ENCODE measurements around the gene TXNRD1.
"Not testable (repeated sequence)": the region's sequence is repeated elsewhere in the genome, so short reads cannot be mapped to it uniquely, and the experiment has no call there.

The TXNRD1 gene

GRCh38 chr12:104291867-104292524 is 76.4 kb downstream of the TXNRD1 start:
- Histone ChIP-seq H3K9ac (ENCODE audit: low read length) (no peak overlapping the region), H2BK12ac (ENCODE audit: low read length) (no peak overlapping the region), H2BK5ac (ENCODE audit: low read depth, low read length, poor library complexity) (no peak overlapping the region), H4K8ac (ENCODE audit: low read depth, low read length) (no peak overlapping the region), H3K27ac (ENCODE audit: low read depth, low read length) (no peak overlapping the region), H3K23ac (ENCODE audit: low read length) (no peak overlapping the region), H3K14ac (ENCODE audit: low read length) (no peak overlapping the region), H3K36me3 (ENCODE audit: control insufficient read depth in 1 of 2, insufficient read depth in 2 of 2, low read length in 2 of 2) (peaks cover 11 to 16% of the 10 kb centered on the region in 2 experiments), H4K12ac (ENCODE audit: low read depth, low read length) (no peak overlapping the region), H3K27me3 (ENCODE audit: insufficient read depth, low read length) (no peaks in the 10 kb centered on the region), H3K4me2 (ENCODE audit: low read length) (no peak overlapping the region), H3K4me1 (ENCODE audit: control insufficient read depth in 1 of 2, insufficient read depth in 2 of 2, low read length in 2 of 2) (peaks cover 2 to 9% of the 10 kb centered on the region in 2 experiments), H2BK120ac (ENCODE audit: insufficient read depth, low read length, poor library complexity) (no peak overlapping the region), H3K4me3 (ENCODE audit: low read depth, low read length) (no peak overlapping the region), H2AK5ac (ENCODE audit: low read length) (no peak overlapping the region), H4K91ac (ENCODE audit: low read depth, low read length) (no peak overlapping the region), H3K18ac (ENCODE audit: low read length) (no peak overlapping the region), H2AFZ (ENCODE audit: insufficient read depth, low read length, poor library complexity) (no peak overlapping the region), H3K79me2 (ENCODE audit: control insufficient read depth, insufficient read depth, low read length, poor library complexity) (peaks cover 1% of the 10 kb centered on the region), H3K4ac (ENCODE audit: low read depth, low read length) (peak overlapping the region; percentile 16), H3K9me3 (ENCODE audit: insufficient read depth, low read depth, low read length) (no peaks in the 10 kb centered on the region), H3K79me1 (ENCODE audit: low read length) (peaks cover 3% of the 10 kb centered on the region)
- no CpG with 5 or more reads among the region's 5 CpGs for WGBS (ENCODE audit: extremely low coverage, insufficient coverage, insufficient read length)
- DNase-seq: no peak

- H3K4me2 ChIP-seq (ENCODE audit: low read length): no peak overlapping the region
- H3K23ac ChIP-seq (ENCODE audit: low read length): no peak overlapping the region
- no CpG with 5 or more reads among the region's 12 CpGs for WGBS (ENCODE audit: extremely low coverage, insufficient coverage, insufficient read length)
- H3K79me2 ChIP-seq (ENCODE audit: control insufficient read depth, insufficient read depth, low read length, poor library complexity): peaks cover 2% of the 10 kb centered on the region
- peak; percentile 8 to 39 for DNase-seq
- no peak overlapping the region for H2BK5ac ChIP-seq (ENCODE audit: low read depth, low read length, poor library complexity)
- H4K12ac ChIP-seq (ENCODE audit: low read depth, low read length): no peak overlapping the region
- peaks cover 11 to 19% of the 10 kb centered on the region in 2 experiments for H3K36me3 ChIP-seq (ENCODE audit: control insufficient read depth in 1 of 2, insufficient read depth in 2 of 2, low read length in 2 of 2)
- no peak overlapping the region for H3K18ac ChIP-seq (ENCODE audit: low read length)
- no peaks in the 10 kb centered on the region for H3K79me1 ChIP-seq (ENCODE audit: low read length)
- H4K8ac ChIP-seq (ENCODE audit: low read depth, low read length): no peak overlapping the region
- H2AFZ ChIP-seq (ENCODE audit: insufficient read depth, low read length, poor library complexity): no peak overlapping the region
- H2BK120ac ChIP-seq (ENCODE audit: insufficient read depth, low read length, poor library complexity): no peak overlapping the region
- no peak overlapping the region for H2BK12ac ChIP-seq (ENCODE audit: low read length)
- H3K27ac ChIP-seq (ENCODE audit: low read depth, low read length): no peak overlapping the region
- H2AK5ac ChIP-seq (ENCODE audit: low read length): no peak overlapping the region
- no peak overlapping the region for H3K4me3 ChIP-seq (ENCODE audit: low read depth, low read length)
- peaks cover 2 to 9% of the 10 kb centered on the region in 2 experiments for H3K4me1 ChIP-seq (ENCODE audit: control insufficient read depth in 1 of 2, insufficient read depth in 2 of 2, low read length in 2 of 2)
- H3K14ac ChIP-seq (ENCODE audit: low read length): no peak overlapping the region
- no peak overlapping the region for H4K91ac ChIP-seq (ENCODE audit: low read depth, low read length)
- no peaks in the 10 kb centered on the region for H3K27me3 ChIP-seq (ENCODE audit: insufficient read depth, low read length)
- no peak overlapping the region for H3K9ac ChIP-seq (ENCODE audit: low read length)
- no peaks in the 10 kb centered on the region for H3K9me3 ChIP-seq (ENCODE audit: insufficient read depth, low read depth, low read length)
- no peak overlapping the region for H3K4ac ChIP-seq (ENCODE audit: low read depth, low read length)
Measured at GRCh38 chr12:104292872-104293794, 77.6 kb downstream of the TXNRD1 start.

- H3K27ac ChIP-seq (ENCODE audit: low read depth, low read length); H3K4me2 ChIP-seq (ENCODE audit: low read length): not testable (repeated sequence)
- no CpG with 5 or more reads among the region's 17 CpGs for WGBS (ENCODE audit: extremely low coverage, insufficient coverage, insufficient read length)
Measured at GRCh38 chr12:104294158-104294859, 78.7 kb downstream of the TXNRD1 start.

GRCh38 chr12:104294927-104295668 is 79.5 kb downstream of the TXNRD1 start:
- Histone ChIP-seq H2AK5ac (ENCODE audit: low read length) (no peak overlapping the region), H3K27me3 (ENCODE audit: insufficient read depth, low read length) (no peaks in the 10 kb centered on the region), H2BK5ac (ENCODE audit: low read depth, low read length, poor library complexity) (no peak overlapping the region), H3K27ac (ENCODE audit: low read depth, low read length) (peak overlapping the region; percentile 9), H3K4me2 (ENCODE audit: low read length) (peak overlapping the region; percentile 0), H3K79me2 (ENCODE audit: control insufficient read depth, insufficient read depth, low read length, poor library complexity) (peaks cover 2% of the 10 kb centered on the region), H3K4ac (ENCODE audit: low read depth, low read length) (peak overlapping the region; percentile 69), H3K79me1 (ENCODE audit: low read length) (no peaks in the 10 kb centered on the region), H2BK120ac (ENCODE audit: insufficient read depth, low read length, poor library complexity) (no peak overlapping the region), H3K23ac (ENCODE audit: low read length) (no peak overlapping the region), H4K12ac (ENCODE audit: low read depth, low read length) (no peak overlapping the region), H3K4me3 (ENCODE audit: low read depth, low read length) (no peak overlapping the region), H4K91ac (ENCODE audit: low read depth, low read length) (no peak overlapping the region), H3K36me3 (ENCODE audit: control insufficient read depth in 1 of 2, insufficient read depth in 2 of 2, low read length in 2 of 2) (peaks cover 11 to 16% of the 10 kb centered on the region in 2 experiments), H3K4me1 (ENCODE audit: control insufficient read depth in 1 of 2, insufficient read depth in 2 of 2, low read length in 2 of 2) (peaks cover 2 to 6% of the 10 kb centered on the region in 2 experiments), H3K9me3 (ENCODE audit: insufficient read depth, low read depth, low read length) (no peaks in the 10 kb centered on the region), H3K9ac (ENCODE audit: low read length) (no peak overlapping the region), H3K14ac (ENCODE audit: low read length) (no peak overlapping the region), H3K18ac (ENCODE audit: low read length) (no peak overlapping the region), H2BK12ac (ENCODE audit: low read length) (no peak overlapping the region), H4K8ac (ENCODE audit: low read depth, low read length) (no peak overlapping the region), H2AFZ (ENCODE audit: insufficient read depth, low read length, poor library complexity) (peak overlapping the region; percentile 63)
- DNase-seq: peak; percentile 95
- WGBS (ENCODE audit: extremely low coverage, insufficient coverage, insufficient read length): no CpG with 5 or more reads among the region's 9 CpGs

More at GRCh38 chr12:104294158-104294859, 78.7 kb downstream of the TXNRD1 start:
- not testable (repeated sequence) for H3K4me1 ChIP-seq (ENCODE audit: control insufficient read depth in 1 of 2, insufficient read depth in 2 of 2, low read length in 2 of 2); H3K4ac ChIP-seq (ENCODE audit: low read depth, low read length); H3K27me3 ChIP-seq (ENCODE audit: insufficient read depth, low read length); H4K12ac ChIP-seq (ENCODE audit: low read depth, low read length); H3K9me3 ChIP-seq (ENCODE audit: insufficient read depth, low read depth, low read length); H3K23ac ChIP-seq (ENCODE audit: low read length); H2BK5ac ChIP-seq (ENCODE audit: low read depth, low read length, poor library complexity); H3K79me1 ChIP-seq (ENCODE audit: low read length); H3K4me3 ChIP-seq (ENCODE audit: low read depth, low read length); H2AK5ac ChIP-seq (ENCODE audit: low read length); H2BK12ac ChIP-seq (ENCODE audit: low read length); H4K91ac ChIP-seq (ENCODE audit: low read depth, low read length); H2AFZ ChIP-seq (ENCODE audit: insufficient read depth, low read length, poor library complexity); H3K18ac ChIP-seq (ENCODE audit: low read length); H3K79me2 ChIP-seq (ENCODE audit: control insufficient read depth, insufficient read depth, low read length, poor library complexity); H3K9ac ChIP-seq (ENCODE audit: low read length); H2BK120ac ChIP-seq (ENCODE audit: insufficient read depth, low read length, poor library complexity); H4K8ac ChIP-seq (ENCODE audit: low read depth, low read length); H3K14ac ChIP-seq (ENCODE audit: low read length)
- H3K36me3 ChIP-seq (ENCODE audit: control insufficient read depth in 1 of 2, insufficient read depth in 2 of 2, low read length in 2 of 2): peaks cover 11 to 19% of the 10 kb centered on the region in 2 experiments
- DNase-seq: peak; percentile 19 to 37

Measured in trophoblast cell (in vitro differentiated cells and primary cell).